Measurements from ENCODE around the gene FAM174C.

FAM174C gene

DNA sequence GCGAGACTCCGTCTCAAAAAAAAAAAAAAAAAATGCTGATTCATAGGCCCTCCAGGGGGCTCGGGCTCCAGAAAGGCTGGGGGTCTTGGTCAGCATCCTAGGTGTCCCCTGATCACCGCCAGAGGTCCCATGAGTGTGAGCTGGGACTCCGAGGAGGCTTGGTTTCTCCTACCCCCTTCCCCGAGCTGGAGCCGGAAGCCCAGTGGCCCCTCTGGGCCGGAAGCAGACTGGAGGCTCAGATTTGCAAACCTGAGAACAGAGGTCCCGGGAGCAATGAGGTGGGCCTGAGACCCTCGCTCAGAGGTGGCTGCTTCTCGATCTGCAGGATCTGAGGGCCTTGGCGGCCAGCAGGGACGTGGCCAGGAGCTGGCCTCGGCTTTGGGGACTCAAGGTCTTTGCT is 51.8 kb downstream of the FAM174C start:
- no peak for DNase-seq

Data from NCI-H1436 (cell line).